GM23338 (cell line): ENCODE data around the gene DIDO1. TPM values are rescaled to one million over a fixed set of nuclear protein-coding genes. Genes with fewer than 3 reads are reported as not detected.

Experiments
- ATAC-seq: fragments of 200-7000 bp; cut with Tn5 transposase; 3 replicates; pipeline ENCODE4 v1.9.1; 2020
- DNase-seq: peaks from one replicate; pipeline ENCODE4 v3.0.0-alpha.2; 2015; ENCODE audit warnings: low spot score
- H2AFZ ChIP-seq: fragments of 200-600 bp; sonication (generic); 2 replicates; pipeline ENCODE4 v1.8.0; 2016; ENCODE audit warnings: antibody characterized with exemption, mild to moderate bottlenecking, moderate library complexity
- H3F3A ChIP-seq: fragments of 200-600 bp; sonication (generic); replicated peaks from 2 replicates; pipeline ENCODE4 v1.8.0; 2017; ENCODE audit warnings: antibody characterized with exemption, mixed run types, low read depth
- H3K27ac ChIP-seq: fragments of 200-600 bp; sonication (generic); 2 replicates; pipeline ENCODE4 v1.6.1; 2016; ENCODE audit warnings: low read depth
- H3K27me3 ChIP-seq: fragments of 200-600 bp; sonication (generic); 2 replicates; pipeline ENCODE4 v1.8.0; 2016; ENCODE audit warnings: mild to moderate bottlenecking, mixed run types, moderate library complexity; ENCODE audit not compliant: insufficient read depth
- H3K36me3 ChIP-seq: fragments of 200-600 bp; sonication (generic); 2 replicates; pipeline ENCODE4 v1.8.0; 2016; ENCODE audit warnings: mild to moderate bottlenecking; ENCODE audit not compliant: insufficient read depth
- H3K4me1 ChIP-seq: fragments of 200-600 bp; sonication (generic); 2 replicates; pipeline ENCODE4 v1.8.0; 2016; ENCODE audit warnings: mild to moderate bottlenecking, moderate library complexity; ENCODE audit not compliant: insufficient read depth
- H3K4me2 ChIP-seq: fragments of 200-600 bp; sonication (generic); 2 replicates; pipeline ENCODE4 v1.7.1; 2017; ENCODE audit warnings: mixed run types
- H3K4me3 ChIP-seq: fragments of 200-600 bp; sonication (generic); 2 replicates; pipeline ENCODE4 v1.6.1; 2016; ENCODE audit warnings: mixed run types
- H3K79me2 ChIP-seq: fragments of 200-600 bp; sonication (generic); replicated peaks from 2 replicates; pipeline ENCODE4 v1.8.0; 2017; ENCODE audit warnings: mild to moderate bottlenecking; ENCODE audit not compliant: insufficient read depth
- H3K9me2 ChIP-seq: fragments of 200-600 bp; sonication (generic); 2 replicates; pipeline ENCODE4 v1.8.0; 2017; ENCODE audit not compliant: insufficient read depth
- H4K20me1 ChIP-seq: fragments of 200-600 bp; sonication (generic); replicated peaks from 2 replicates; pipeline ENCODE4 v1.8.0; 2017; ENCODE audit warnings: mild to moderate bottlenecking; ENCODE audit not compliant: insufficient read depth
- H3K27ac Mint-ChIP-seq: 2 replicates; pipeline ENCODE4 v1.8.0; 2020; ENCODE audit warnings: inconsistent platforms, mild to moderate bottlenecking, moderate library complexity, mixed read lengths
- H3K27me3 Mint-ChIP-seq: 3 replicates; pipeline ENCODE4 v1.8.0; 2022; ENCODE audit warnings: low read depth, mild to moderate bottlenecking, moderate library complexity, mixed read lengths, inconsistent platforms; ENCODE audit not compliant: insufficient read depth, poor library complexity
- H3K36me3 Mint-ChIP-seq: 3 replicates; pipeline ENCODE4 v1.8.0; 2021; ENCODE audit warnings: low read depth, mild to moderate bottlenecking, inconsistent platforms, moderate library complexity, mixed read lengths
- H3K4me1 Mint-ChIP-seq: 3 replicates; pipeline ENCODE4 v1.8.0; 2020; ENCODE audit warnings: mild to moderate bottlenecking, inconsistent platforms, mixed read lengths
- H3K4me3 Mint-ChIP-seq: 3 replicates; pipeline ENCODE4 v1.8.0; 2021; ENCODE audit warnings: moderate library complexity, mild to moderate bottlenecking, inconsistent platforms, mixed read lengths
- H3K9me3 Mint-ChIP-seq: 3 replicates; pipeline ENCODE4 v1.8.0; 2020; ENCODE audit warnings: moderate library complexity, mild to moderate bottlenecking, inconsistent platforms, mixed read lengths
- CREB1 ChIP-seq: fragments of 250-450 bp; sonication (Bioruptor Pico); IDR thresholded peaks from 2 replicates; pipeline ENCODE4 v1.5.0; 2020; ENCODE audit warnings: low read depth, mild to moderate bottlenecking, moderate library complexity
- ETS1 ChIP-seq: IDR thresholded peaks from 2 replicates; pipeline ENCODE4 v1.6.1; 2016; ENCODE audit warnings: antibody characterized with exemption
- EZH2 ChIP-seq: fragments of 200-600 bp; sonication (generic); IDR thresholded peaks from one replicate; pipeline ENCODE4 v1.8.0; 2017; ENCODE audit warnings: antibody characterized with exemption, mild to moderate bottlenecking, low read depth; ENCODE audit not compliant: unreplicated experiment
- JUNB ChIP-seq: IDR thresholded peaks from one replicate; pipeline ENCODE4 v1.6.1; 2016; ENCODE audit warnings: antibody characterized with exemption; ENCODE audit not compliant: unreplicated experiment
- NANOG ChIP-seq: IDR thresholded peaks from 2 replicates; pipeline ENCODE4 v1.6.1; 2016; ENCODE audit warnings: antibody characterized with exemption, borderline replicate concordance
- POLR2AphosphoS5 ChIP-seq: IDR thresholded peaks from 2 replicates; pipeline ENCODE4 v1.6.1; 2016; ENCODE audit warnings: antibody characterized with exemption, low read depth
- REST ChIP-seq: IDR thresholded peaks from one replicate; pipeline ENCODE4 v1.6.1; 2018; ENCODE audit warnings: antibody characterized with exemption; ENCODE audit not compliant: unreplicated experiment
- ZNF114 ChIP-seq: fragments of 250-450 bp; sonication (Bioruptor Pico); IDR thresholded peaks from 2 replicates; pipeline ENCODE4 v1.5.0; 2020; ENCODE audit warnings: mild to moderate bottlenecking, moderate library complexity
- ZNF331 ChIP-seq: fragments of 250-450 bp; sonication (Bioruptor Pico); IDR thresholded peaks from 2 replicates; pipeline ENCODE4 v1.5.0; 2020; ENCODE audit warnings: low read depth, mild to moderate bottlenecking, moderate library complexity
- ZNF462 ChIP-seq: fragments of 250-450 bp; sonication (Bioruptor Pico); IDR thresholded peaks from 2 replicates; pipeline ENCODE4 v1.5.0; 2020; ENCODE audit warnings: mild to moderate bottlenecking, moderate library complexity
- polyA plus RNA-seq: library from polyadenylated mRNA; unstranded; fragments of >200 nt; fragmentation: Nextera tagmentation; extraction: Ambion mirVana; gene quantifications from 2 replicates; pipeline ENCODE4 v1.2.1, GENCODE V29; 2016
- total RNA-seq: library from RNA; depleted of rRNA; stranded (reverse); fragments of >200 nt; shearing (Covaris generic); gene quantifications from 2 replicates; pipeline ENCODE4 v1.2.3, GENCODE V29; 2014

The DIDO1 gene
- total and polyA plus RNA-seq, 2 experiments from 2014 or later: 72.4 to 162 TPM

- TF ChIP-seq ETS1: no peak
- no peak for TF ChIP-seq ZNF114 (CRISPR knock-in tag)
- TF ChIP-seq NANOG: no peak
- no peak for TF ChIP-seq JUNB
- TF ChIP-seq REST: no peak
- no peak for TF ChIP-seq CREB1 (CRISPR knock-in tag)
Measured at GRCh38 chr20:62828511-62829230, 97.6 kb downstream of the DIDO1 start (continued).

- peaks cover 8% of the 10 kb centered on the region for H3K27me3 Mint-ChIP-seq
- TF ChIP-seq ZNF331: no peak
- TF ChIP-seq EZH2: no peak
- TF ChIP-seq REST: no peak
- no peak for TF ChIP-seq ZNF462
- no peak for TF ChIP-seq ZNF114 (CRISPR knock-in tag)
- no peak for TF ChIP-seq POLR2AphosphoS5
Measured at GRCh38 chr20:62828051-62828450, 98.3 kb downstream of the DIDO1 start.

More at GRCh38 chr20:62828051-62828450, 98.3 kb downstream of the DIDO1 start:
- H4K20me1 ChIP-seq: 0 out of 2 replicates have a peak, but pooled peaks cover 2% of the 10 kb centered on the region
- H3K36me3 ChIP-seq: no peaks in the 10 kb centered on the region
- H3K4me2 ChIP-seq: no peak overlapping the region
- peaks cover 2% of the 10 kb centered on the region; the same call in 1 of the 2 replicates for H3F3A ChIP-seq
- H2AFZ ChIP-seq: no peak overlapping the region
- no peak overlapping the region for H3K27ac Mint-ChIP-seq
- no peaks in the 10 kb centered on the region for H3K27me3 ChIP-seq
- H3K4me1 ChIP-seq: peaks cover 2% of the 10 kb centered on the region; the same call in 1 of the 2 replicates
- H3K27ac ChIP-seq: no peak overlapping the region
- peaks cover 16% of the 10 kb centered on the region for H3K4me1 Mint-ChIP-seq
- DNase-seq: no peak
- H3K9me2 ChIP-seq: no peaks in the 10 kb centered on the region
- peaks cover 4% of the 10 kb centered on the region; the same call in 2 of the 3 replicates for H3K36me3 Mint-ChIP-seq
- H3K9me3 Mint-ChIP-seq: no peaks in the 10 kb centered on the region
- ATAC-seq: no peak
- no peak overlapping the region for H3K4me3 ChIP-seq
- H3K79me2 ChIP-seq: no peaks in the 10 kb centered on the region
- no peak overlapping the region for H3K4me3 Mint-ChIP-seq
